ENCODE data around the gene DCT. TPM values are rescaled to one million over a fixed set of nuclear protein-coding genes. Genes with fewer than 3 reads are reported as not detected.

DCT gene
- 0.13 and 0.54 TPM in 2 replicates for total RNA-seq

DNA sequence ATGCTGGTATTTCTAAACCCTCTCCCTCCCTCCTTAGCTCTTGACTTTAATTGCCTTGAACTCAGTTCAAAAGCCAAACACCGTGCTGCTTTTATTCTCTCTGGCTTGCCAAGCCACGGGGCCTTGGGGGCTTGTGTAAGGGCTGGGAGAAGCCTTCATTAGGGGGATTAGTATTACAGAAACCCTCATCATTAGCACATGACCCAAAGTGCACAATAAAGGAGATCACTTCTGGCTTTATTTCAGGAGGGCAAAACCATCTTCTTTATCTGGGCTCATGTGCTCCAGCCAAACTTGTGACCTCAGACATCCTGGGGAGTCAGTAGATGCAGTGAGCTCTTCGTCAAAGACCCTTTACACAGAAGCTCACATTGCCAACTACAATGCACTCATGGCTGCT is at the start of gene DCT:
TSS of gene DCT (minus strand) at position 67 of the 400 bp plus-strand sequence. CDS start 427 bp downstream, outside the sequence.

Other genes with a start within 250 kb of the DCT start
- 16.9 and 18.7 TPM in 2 replicates for gene TGDS, start 116.5 kb upstream of the DCT start, total RNA-seq
- gene GPR180, start 122.2 kb upstream of the DCT start, total RNA-seq: 11.5 and 11.7 TPM in 2 replicates
- not detected in 2 replicates for gene SOX21, start 232.9 kb upstream of the DCT start, total RNA-seq